Measurements from ENCODE around the gene DOCK3. TPM values are rescaled to one million over a fixed set of nuclear protein-coding genes. Genes with fewer than 3 reads are reported as not detected.

Gene DOCK3
- total and polyA plus RNA-seq, 2 donors from 2014 or later, result 0.49 to 0.54 TPM

DNA sequence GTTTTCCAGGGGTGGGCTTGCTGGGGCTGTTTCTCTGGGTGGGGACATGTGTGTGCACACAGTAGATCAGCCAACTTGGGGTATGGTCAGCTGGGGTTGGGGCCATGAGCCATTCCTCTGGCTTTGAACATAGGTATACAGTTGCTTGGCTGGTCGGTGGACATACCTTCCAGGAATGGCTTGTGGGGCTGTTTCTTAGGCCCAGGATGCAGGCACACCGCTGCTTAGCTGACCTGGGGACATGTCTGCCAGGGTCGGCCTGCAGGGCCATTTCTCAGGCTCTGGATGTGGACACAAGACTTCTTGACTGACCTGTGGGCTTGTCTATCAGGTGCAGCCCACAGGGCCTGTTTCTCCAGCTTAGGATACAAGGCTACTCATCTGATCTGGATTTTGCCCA lies 130.6 kb downstream of the DOCK3 start:
- intact Hi-C loops (cut with DNase I), result no loop called here
- FAIRE-seq (no peak), DNase-seq (no peak)
- H3K36me3 ChIP-seq (ENCODE audit: control insufficient read depth in 2 of 3, insufficient read depth in 3 of 3, low read length in 3 of 3), result no peaks in the 10 kb centered on the region
- H3K4me1 ChIP-seq (ENCODE audit: control insufficient read depth in 2 of 3, insufficient read depth in 2 of 3, low read depth in 1 of 3, low read length in 3 of 3), result no peaks in the 10 kb centered on the region
- peaks cover 0 to 4% (median 2%) of the 10 kb centered on the region in 3 donors for H3K9me3 ChIP-seq (ENCODE audit: control insufficient read depth in 2 of 3, insufficient read depth in 1 of 3, low read length in 3 of 3)
- H3K27me3 ChIP-seq (ENCODE audit: control insufficient read depth, insufficient read depth, low read length), result no peaks in the 10 kb centered on the region
- no peak overlapping the region for H3K4me3 ChIP-seq (ENCODE audit: low read length in 3 of 3)
- H3K27ac ChIP-seq (ENCODE audit: low read depth in 2 of 2, low read length in 2 of 2), result no peak overlapping the region
- no peak overlapping the region for H3K9ac ChIP-seq (ENCODE audit: low read length in 3 of 3)
- TF ChIP-seq, protein P1, sequence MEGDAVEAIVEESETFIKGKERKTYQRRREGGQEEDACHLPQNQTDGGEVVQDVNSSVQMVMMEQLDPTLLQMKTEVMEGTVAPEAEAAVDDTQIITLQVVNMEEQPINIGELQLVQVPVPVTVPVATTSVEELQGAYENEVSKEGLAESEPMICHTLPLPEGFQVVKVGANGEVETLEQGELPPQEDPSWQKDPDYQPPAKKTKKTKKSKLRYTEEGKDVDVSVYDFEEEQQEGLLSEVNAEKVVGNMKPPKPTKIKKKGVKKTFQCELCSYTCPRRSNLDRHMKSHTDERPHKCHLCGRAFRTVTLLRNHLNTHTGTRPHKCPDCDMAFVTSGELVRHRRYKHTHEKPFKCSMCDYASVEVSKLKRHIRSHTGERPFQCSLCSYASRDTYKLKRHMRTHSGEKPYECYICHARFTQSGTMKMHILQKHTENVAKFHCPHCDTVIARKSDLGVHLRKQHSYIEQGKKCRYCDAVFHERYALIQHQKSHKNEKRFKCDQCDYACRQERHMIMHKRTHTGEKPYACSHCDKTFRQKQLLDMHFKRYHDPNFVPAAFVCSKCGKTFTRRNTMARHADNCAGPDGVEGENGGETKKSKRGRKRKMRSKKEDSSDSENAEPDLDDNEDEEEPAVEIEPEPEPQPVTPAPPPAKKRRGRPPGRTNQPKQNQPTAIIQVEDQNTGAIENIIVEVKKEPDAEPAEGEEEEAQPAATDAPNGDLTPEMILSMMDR (IDR thresholded peaks at IDR 0.05; ENCODE audit: borderline replicate concordance, extremely low read depth, insufficient read depth), result no peak

DNA sequence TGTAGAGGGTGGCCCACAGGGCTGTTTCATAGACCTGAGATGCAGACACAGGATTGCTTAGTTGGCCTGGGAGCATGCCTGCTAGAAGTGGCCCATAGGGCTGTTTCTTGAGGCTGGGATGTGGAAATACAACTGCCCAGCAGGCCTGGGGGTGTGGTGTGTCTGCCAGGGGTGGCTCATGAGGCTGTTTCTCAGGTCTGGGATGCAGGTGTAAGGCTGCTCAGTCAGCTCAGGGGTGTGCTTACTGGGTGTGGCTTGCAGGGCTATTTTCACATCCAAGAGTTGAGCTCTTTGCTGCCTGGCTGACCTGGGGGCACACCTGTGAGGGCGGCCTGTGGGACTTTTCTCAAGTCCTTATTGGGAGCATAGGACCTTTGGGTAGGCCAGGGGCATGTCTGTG lies 131.3 kb downstream of the DOCK3 start:
- Histone ChIP-seq H3K9me3 (ENCODE audit: control insufficient read depth in 2 of 3, insufficient read depth in 1 of 3, low read length in 3 of 3) (peaks cover 0 to 3% (median 2%) of the 10 kb centered on the region in 3 donors), H3K9ac (ENCODE audit: low read length in 3 of 3) (no peak overlapping the region), H3K4me1 (ENCODE audit: control insufficient read depth in 2 of 3, insufficient read depth in 2 of 3, low read depth in 1 of 3, low read length in 3 of 3) (no peaks in the 10 kb centered on the region), H3K27me3 (ENCODE audit: control insufficient read depth, insufficient read depth, low read length) (no peaks in the 10 kb centered on the region), H3K36me3 (ENCODE audit: control insufficient read depth in 2 of 3, insufficient read depth in 3 of 3, low read length in 3 of 3) (no peaks in the 10 kb centered on the region), H3K4me3 (ENCODE audit: low read length in 3 of 3) (no peak overlapping the region), H3K27ac (ENCODE audit: low read depth in 2 of 2, low read length in 2 of 2) (no peak overlapping the region)
- FAIRE-seq (no peak), DNase-seq (no peak)
- TF ChIP-seq, protein P1 (IDR thresholded peaks at IDR 0.05; ENCODE audit: borderline replicate concordance, extremely low read depth, insufficient read depth), result no peak
- intact Hi-C loops (cut with DNase I), result no loop called here

DNA sequence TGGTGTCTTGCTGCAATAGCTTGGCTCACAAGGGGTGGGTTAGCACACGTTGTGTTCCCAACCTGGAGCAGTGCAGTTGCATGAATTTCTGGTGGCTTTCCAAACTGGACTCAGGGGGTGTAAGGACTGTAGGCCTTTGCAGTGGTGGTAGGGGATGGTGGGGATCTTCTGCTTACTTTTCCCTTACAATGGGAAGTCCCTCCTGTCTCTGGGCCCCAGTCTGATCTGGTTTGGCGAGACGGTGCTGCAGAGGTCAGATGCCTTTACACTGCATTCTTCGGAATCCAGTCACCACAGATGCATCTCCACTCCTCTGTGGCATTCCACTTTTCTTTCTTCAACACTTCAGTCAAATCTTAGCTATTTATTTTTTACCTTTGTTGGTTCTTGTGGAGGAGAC lies 132.1 kb downstream of the DOCK3 start:
- Histone ChIP-seq H3K9me3 (ENCODE audit: control insufficient read depth in 2 of 3, insufficient read depth in 1 of 3, low read length in 3 of 3) (peaks cover 0 to 3% (median 2%) of the 10 kb centered on the region in 3 donors), H3K9ac (ENCODE audit: low read length in 3 of 3) (no peak overlapping the region), H3K4me1 (ENCODE audit: control insufficient read depth in 2 of 3, insufficient read depth in 2 of 3, low read depth in 1 of 3, low read length in 3 of 3) (no peaks in the 10 kb centered on the region), H3K27me3 (ENCODE audit: control insufficient read depth, insufficient read depth, low read length) (no peaks in the 10 kb centered on the region), H3K27ac (ENCODE audit: low read depth in 2 of 2, low read length in 2 of 2) (no peak overlapping the region), H3K36me3 (ENCODE audit: control insufficient read depth in 2 of 3, insufficient read depth in 3 of 3, low read length in 3 of 3) (no peaks in the 10 kb centered on the region), H3K4me3 (ENCODE audit: low read length in 3 of 3) (no peak overlapping the region)
- FAIRE-seq (no peak), DNase-seq (peak in 2 of 5 donors; percentile 2 to 6)
- intact Hi-C loops (cut with DNase I), result no loop called here
- TF ChIP-seq, protein P1 (IDR thresholded peaks at IDR 0.05; ENCODE audit: borderline replicate concordance, extremely low read depth, insufficient read depth), result no peak

DNA sequence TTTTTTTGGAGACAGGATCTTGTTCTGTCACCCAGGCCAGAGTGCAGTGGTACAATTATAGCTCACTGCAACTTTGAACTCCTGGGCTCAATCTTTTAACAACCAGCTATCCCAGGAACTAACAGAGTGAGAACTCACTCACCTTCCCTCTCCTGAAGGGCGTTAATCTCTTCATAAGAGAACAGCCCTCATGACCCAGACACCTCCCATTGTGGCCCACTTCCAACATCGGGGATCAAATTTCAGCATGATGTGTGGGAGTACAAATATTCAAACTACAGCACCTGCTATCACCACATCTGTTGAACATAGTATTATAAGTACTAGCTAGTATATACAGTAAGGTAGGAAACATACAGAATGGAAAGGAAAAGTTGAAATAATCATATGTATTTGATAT lies 132.5 kb downstream of the DOCK3 start:
- DNase-seq (peak in 3 of 5 donors; percentile 12 to 32 (median 22)), FAIRE-seq (no peak)
- no peak overlapping the region for H3K9ac ChIP-seq (ENCODE audit: low read length in 3 of 3)
- no peak overlapping the region for H3K4me3 ChIP-seq (ENCODE audit: low read length in 3 of 3)
- H3K27ac ChIP-seq (ENCODE audit: low read depth in 2 of 2, low read length in 2 of 2), result no peak overlapping the region
- intact Hi-C loops (cut with DNase I), result no loop called here
- peaks cover 0 to 1% (median under 1%) of the 10 kb centered on the region in 3 donors for H3K9me3 ChIP-seq (ENCODE audit: control insufficient read depth in 2 of 3, insufficient read depth in 1 of 3, low read length in 3 of 3)
- TF ChIP-seq, protein P1 (IDR thresholded peaks at IDR 0.05; ENCODE audit: borderline replicate concordance, extremely low read depth, insufficient read depth), result no peak
- H3K27me3 ChIP-seq (ENCODE audit: control insufficient read depth, insufficient read depth, low read length), result no peaks in the 10 kb centered on the region
- no peaks in the 10 kb centered on the region for H3K4me1 ChIP-seq (ENCODE audit: control insufficient read depth in 2 of 3, insufficient read depth in 2 of 3, low read depth in 1 of 3, low read length in 3 of 3)
- no peaks in the 10 kb centered on the region for H3K36me3 ChIP-seq (ENCODE audit: control insufficient read depth in 2 of 3, insufficient read depth in 3 of 3, low read length in 3 of 3)

Measured in kidney (tissue), 14 donors.